ENCODE data around the gene GNAT1.
A peak's percentile ranks its signal among the peaks of the same experiment; 100 is the strongest.

The GNAT1 gene

DNA sequence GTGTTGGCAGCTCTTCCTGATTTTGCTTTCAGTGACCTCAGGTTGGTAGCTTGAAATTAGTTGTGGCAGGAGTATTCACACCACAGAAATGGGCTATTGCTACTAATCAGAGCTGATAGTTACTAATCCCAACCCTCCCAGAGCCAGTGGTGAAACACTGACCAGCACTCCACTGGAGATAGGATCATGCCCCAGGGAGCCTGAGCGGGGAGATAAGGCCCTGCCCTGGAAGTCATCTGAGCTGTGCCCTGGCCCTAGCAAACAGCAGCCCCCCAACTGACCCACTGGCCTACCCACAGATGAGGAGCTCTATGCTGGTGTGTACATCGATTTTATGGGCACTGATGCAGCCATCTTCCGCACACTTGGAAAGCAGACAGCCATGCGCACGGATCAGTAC is 9.4 kb upstream of the GNAT1 start:
- no peak for DNase-seq (ENCODE audit: low spot score)

DNA sequence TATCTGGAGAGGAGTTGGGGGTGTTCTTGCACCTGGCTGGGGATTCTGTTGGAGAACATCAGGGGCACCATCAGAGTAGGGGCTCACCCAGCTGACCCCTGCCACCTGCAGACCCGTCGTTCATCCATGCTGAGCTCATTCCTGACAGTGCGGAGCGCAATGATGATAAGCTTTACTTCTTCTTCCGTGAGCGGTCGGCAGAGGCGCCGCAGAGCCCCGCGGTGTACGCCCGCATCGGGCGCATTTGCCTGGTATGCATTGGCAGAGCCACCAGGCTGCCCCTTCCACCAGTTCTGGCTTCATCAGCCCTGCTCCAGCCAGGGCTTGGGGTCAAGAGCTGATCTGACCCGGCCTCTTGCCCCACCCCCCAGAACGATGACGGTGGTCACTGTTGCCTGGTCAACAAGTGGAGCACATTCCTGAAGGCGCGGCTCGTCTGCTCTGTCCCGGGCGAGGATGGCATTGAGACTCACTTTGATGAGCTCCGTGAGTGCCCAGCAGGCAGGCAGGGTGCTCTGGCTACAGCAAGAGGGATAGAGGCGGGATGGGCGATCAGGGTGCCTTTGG is 8.8 kb upstream of the GNAT1 start:
- no peak for DNase-seq (ENCODE audit: low spot score)

DNA sequence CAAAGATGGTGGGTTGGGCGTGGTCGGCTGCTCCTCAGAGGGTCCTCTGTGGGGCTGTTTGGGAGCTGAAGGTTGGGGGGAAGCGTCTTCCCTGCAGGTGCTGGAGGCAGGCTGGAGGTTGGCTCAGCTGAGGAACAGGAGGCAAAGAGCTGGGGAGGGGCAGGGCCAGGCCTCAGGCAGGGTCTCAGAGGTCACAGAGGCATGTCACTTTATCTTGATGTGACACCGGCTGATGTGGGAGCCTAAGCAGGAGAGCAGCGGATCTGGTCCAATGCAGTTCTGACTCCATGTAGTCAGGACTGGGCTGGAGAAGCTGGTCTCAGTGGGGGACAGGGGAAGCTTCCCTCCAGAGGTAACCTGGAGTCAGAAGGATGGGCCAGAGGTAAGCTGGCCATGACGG is 7.7 kb upstream of the GNAT1 start:
- no peak for DNase-seq (ENCODE audit: low spot score)

DNA sequence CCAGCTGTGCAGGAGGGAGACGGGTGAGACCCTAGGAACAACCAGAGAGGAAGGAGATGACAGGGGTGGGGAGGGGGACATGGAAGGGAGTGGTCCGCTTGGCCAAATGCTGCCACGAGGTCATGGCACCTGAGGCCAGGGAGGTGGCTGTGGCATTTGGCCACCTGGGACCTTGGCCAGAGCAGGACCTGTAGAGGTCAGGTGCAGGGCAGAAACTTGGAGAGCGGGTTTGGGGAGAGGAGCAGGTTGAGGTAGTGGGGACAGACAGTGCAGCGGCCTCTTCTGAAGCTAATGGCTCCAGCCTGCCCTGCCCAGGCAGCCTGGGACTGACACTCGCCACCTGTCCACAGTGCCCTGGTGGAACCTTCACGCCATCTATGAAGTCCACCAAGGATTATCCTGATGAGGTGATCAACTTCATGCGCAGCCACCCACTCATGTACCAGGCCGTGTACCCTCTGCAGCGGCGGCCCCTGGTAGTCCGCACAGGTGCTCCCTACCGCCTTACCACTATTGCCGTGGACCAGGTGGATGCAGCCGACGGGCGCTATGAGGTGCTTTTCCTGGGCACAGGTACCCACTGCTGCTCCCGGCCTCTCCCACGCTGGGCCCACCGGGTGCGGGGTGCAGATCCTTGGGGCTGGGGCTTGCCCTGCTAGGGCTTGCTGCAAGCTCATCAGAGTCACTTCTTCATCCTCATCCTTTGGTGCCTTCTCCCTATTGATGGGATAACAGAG is 7.0 kb upstream of the GNAT1 start:
- DNase-seq (ENCODE audit: low spot score): no peak

DNA sequence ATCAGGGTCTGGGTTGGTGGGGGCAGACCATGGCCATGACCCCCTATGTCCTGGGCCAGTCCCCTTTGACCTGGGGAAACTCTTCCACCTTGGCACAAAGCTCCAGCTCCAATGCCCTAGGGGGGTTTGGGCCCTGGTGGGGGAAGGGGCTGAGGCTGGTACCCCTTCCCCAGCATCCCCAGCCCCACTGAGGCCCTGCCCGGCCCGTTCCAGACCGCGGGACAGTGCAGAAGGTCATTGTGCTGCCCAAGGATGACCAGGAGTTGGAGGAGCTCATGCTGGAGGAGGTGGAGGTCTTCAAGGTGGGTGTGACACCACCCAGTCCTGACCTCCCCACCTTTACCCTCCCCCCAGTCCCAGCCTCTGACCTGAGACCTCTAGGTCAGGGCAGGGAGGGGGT is 6.2 kb upstream of the GNAT1 start:
- DNase-seq (ENCODE audit: low spot score): no peak

DNA sequence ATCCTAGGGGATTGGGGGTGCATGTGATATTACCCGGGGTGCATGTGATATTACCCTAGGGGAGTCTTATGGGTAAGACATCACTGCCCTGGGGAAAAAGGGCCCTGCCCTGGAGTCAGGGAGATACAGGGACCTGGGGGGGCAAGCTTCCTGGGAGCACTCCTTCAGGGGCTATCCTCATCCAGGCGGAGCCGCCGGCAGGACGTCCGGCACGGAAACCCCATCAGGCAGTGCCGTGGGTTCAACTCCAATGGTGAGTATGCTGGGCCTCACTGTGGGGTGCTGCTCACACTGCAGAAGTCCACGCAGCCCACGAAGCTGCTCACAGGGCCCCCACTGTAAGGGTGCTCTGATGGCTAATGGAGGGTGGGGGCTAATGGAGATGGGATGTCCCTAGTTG is 5.3 kb upstream of the GNAT1 start:
- DNase-seq (ENCODE audit: low spot score): no peak

DNA sequence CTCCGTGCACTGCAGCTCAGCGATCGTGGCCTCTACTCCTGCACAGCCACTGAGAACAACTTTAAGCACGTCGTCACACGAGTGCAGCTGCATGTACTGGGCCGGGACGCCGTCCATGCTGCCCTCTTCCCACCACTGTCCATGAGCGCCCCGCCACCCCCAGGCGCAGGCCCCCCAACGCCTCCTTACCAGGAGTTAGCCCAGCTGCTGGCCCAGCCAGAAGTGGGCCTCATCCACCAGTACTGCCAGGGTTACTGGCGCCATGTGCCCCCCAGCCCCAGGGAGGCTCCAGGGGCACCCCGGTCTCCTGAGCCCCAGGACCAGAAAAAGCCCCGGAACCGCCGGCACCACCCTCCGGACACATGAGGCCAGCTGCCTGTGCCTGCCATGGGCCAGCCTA is 3.7 kb upstream of the GNAT1 start:
- DNase-seq (ENCODE audit: low spot score): no peak

DNA sequence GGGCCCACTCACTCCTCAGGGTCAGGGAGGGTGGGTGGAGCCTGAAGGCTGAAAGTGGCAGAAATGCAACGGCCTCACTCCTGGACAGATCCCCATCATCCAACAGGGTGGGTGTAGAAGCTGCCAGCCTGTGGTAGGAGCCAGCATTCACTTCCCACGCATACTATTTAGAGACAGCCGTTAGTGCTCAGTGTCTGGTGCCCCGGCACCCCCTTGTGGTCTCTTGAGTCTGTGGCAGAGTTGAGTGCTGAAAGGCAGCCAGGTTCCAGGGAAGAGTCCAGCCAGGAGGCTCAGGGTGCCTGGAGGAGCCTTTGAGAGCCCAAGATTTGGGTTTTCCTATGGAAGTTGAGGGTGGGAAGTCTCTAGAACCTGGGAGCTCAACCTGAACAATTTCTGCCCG is 2.1 kb upstream of the GNAT1 start:
- DNase-seq (ENCODE audit: low spot score): peak; percentile 50

DNA sequence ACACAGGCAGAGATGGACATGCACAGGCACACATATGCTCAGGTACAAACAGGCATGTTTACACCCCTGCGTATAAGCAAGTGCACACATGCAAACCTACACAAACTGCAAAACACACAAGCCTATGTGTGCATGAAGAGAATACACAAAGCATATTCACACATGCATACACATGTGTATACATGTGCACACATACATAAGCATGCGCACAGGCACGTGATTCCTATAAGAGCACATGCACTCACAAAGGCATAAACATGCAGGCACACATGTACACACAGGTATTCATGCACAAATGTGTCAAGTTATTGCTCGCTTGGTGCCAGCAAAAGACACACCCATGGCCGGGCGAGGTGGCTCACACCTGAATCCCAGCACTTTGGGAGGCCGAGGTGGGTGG is 1.4 kb upstream of the GNAT1 start:
- DNase-seq (ENCODE audit: low spot score): no peak

DNA sequence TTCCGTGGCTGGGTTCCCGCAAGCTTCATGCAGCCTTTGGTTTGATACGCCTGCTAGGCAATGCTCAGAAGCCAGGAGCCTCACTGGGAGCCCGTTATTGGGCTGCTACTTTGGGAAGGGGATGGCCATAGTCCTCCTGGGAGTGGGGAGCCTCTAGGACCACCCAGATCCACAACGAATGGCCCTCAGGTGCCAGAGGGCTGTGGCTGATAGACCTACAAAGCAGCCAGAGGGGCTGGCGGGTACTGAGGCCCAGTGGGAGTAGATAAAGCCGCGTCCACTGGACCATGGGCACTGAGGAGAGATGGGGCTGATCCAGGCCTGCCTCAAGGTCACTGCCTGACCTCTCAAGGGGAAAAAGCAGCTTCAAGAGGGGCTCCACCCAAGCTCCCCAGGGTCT is 714 bp downstream of the GNAT1 start:
- DNase-seq (ENCODE audit: low spot score): no peak

DNA sequence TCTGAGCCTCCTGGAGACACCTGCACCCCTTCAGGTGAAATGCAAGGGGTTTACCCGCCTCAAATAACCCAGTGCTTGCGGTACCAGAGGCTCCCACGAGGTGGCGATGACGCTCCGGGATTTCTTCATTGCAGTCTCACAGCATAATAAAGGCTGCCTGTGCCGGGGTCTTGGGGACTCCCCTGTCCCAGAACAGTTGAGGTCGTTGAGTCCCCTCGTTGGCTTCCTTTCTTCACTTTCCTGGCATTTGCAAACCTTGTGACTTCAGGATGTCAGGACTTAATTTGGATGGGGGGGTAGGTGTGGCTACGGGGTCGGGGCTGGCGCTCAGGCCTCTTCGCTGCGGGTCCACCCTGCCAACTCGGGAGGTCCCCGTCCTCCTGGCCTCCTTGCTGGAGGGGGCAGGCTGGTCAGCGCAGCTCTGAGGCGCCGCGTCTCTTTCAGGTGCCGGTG is 1.3 kb downstream of the GNAT1 start:
- DNase-seq (ENCODE audit: low spot score): peak; percentile 84

DNA sequence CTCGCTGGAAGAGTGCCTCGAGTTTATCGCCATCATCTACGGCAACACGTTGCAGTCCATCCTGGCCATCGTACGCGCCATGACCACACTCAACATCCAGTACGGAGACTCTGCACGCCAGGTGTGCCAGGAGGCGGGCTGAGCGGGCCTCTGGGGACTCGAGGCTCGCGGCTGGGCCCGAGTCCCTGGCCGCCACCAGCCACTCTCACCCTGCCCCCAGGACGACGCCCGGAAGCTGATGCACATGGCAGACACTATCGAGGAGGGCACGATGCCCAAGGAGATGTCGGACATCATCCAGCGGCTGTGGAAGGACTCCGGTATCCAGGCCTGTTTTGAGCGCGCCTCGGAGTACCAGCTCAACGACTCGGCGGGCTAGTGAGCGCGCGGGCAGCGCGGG is 1.9 kb downstream of the GNAT1 start:
- DNase-seq (ENCODE audit: low spot score): no peak

DNA sequence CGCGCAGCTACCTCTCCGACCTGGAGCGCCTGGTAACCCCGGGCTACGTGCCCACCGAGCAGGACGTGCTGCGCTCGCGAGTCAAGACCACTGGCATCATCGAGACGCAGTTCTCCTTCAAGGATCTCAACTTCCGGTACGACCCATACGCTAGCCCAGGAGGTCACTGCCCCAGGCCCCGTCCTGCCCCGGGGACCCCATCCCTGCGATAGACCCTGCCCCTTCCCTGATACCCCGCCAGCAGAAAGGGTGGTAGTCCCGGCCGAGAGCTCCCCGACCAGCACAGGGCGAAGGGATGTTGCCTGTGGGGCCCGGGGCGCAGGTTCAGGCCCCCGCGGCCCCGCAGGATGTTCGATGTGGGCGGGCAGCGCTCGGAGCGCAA is 2.3 kb downstream of the GNAT1 start:
- DNase-seq (ENCODE audit: low spot score): no peak

DNA sequence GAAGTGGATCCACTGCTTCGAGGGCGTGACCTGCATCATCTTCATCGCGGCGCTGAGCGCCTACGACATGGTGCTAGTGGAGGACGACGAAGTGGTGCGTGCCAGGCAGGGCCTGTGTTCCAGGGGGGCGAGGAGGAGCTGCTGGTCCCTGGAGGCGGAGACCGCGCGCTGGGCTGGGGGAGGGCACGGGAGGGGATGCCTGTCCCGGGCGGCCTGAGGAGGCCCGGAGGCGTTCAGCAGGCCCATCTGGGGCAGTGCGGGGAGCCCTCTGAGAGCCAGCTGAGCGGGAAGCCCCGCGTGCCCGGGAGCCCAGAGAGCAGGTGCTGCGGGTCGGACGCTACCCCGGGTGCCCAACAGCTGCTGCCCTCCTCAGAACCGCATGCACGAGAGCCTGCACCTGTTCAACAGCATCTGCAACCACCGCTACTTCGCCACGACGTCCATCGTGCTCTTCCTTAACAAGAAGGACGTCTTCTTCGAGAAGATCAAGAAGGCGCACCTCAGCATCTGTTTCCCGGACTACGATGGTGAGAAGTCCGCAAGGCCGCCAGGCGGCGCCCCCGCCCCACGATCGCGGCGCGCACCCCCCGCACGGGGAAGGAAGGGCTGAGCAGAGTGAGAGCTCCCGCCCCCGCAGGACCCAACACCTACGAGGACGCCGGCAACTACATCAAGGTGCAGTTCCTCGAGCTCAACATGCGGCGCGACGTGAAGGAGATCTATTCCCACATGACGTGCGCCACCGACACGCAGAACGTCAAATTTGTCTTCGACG is 2.9 kb downstream of the GNAT1 start:
- DNase-seq (ENCODE audit: low spot score): peak; percentile 68

DNA sequence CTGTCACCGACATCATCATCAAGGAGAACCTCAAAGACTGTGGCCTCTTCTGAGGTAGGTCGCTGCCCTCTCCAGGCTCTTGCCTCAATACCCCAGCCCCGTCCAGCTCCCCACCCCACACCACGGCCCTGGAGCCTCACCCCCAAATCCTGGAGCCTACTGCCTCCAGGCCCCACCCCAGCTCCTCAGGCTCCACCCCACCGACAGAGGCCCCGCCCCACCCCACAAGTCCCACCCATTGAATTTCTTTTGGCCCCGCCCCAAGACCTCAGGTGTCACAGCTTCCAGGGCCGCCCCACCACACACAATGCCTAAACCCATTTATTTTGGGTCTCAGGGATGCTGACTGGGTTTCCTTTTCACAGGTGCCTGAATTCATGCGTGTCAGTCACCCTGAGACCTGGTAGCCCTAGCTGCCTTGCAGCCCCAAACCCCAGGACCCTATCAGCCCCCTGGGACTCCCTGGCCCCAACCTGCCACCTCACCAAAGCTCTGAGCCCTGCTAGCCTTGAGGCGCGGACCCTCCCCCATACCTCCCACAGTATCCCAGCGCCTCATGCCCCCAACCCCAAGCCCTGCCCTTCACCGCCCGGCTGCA is 3.6 kb downstream of the GNAT1 start:
- peak; percentile 16 for DNase-seq (ENCODE audit: low spot score)

DNA sequence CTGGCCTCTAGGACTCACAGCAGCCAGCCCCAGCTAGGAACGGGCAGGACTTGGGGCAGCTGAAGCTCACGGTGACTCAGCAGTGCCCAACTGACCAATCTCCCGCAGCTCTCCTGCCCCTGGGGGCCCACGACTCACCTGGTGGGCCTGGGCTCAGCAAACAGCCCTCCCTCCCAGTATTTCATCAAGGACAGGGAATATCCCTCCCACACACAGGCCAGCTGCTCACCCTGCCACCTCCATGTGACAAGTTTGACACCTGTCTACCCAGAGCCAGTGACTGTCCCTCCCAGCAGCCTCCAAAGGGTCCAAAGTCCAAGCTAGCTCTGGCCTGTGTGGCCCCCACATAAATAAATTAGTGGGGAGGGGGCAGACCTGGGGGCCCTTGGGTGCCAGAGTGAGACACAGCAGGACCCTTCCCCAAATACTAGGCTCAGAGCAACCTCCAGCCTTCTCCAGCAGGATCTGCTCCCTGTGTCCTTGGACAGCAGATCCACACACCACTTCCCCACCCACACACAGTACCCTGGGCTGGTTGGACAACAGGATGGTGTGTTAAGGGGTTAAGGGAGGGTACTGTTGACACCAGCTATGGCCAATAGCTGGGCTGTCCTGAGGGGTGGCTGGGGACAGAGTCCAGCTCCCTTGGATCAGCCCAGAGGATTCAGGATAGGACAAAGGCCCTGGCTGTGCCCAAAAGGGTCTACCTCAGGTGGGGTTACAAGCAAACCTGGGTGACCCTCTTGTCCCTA is 4.3 kb downstream of the GNAT1 start:
- DNase-seq (ENCODE audit: low spot score): no peak

DNA sequence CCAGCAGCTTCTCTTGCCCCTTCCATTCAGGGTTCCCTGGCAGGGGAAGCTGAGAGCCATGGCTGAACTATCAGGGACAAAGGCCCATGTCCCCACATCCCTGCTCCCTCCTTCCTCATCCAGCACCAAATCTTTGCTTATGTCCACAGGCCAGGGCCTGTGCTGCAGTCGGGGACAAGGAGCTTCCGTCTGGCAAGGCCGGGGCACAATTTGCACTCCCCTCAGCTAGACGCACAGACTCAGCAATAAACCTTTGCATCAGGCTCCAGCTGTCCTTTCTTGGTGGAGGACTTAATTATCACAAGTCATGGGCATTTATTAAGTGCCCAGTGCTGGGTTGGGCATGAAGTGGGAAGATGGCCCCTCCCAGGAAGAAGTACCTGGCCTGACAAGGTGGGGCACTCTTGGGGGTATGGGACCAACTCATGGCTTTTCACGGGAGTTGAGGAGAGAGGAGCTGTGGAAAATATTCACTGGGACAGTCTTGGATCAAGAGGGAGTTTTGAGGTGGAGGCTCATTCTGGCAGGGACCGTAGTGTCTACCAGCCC is 4.9 kb downstream of the GNAT1 start:
- DNase-seq (ENCODE audit: low spot score): no peak

DNA sequence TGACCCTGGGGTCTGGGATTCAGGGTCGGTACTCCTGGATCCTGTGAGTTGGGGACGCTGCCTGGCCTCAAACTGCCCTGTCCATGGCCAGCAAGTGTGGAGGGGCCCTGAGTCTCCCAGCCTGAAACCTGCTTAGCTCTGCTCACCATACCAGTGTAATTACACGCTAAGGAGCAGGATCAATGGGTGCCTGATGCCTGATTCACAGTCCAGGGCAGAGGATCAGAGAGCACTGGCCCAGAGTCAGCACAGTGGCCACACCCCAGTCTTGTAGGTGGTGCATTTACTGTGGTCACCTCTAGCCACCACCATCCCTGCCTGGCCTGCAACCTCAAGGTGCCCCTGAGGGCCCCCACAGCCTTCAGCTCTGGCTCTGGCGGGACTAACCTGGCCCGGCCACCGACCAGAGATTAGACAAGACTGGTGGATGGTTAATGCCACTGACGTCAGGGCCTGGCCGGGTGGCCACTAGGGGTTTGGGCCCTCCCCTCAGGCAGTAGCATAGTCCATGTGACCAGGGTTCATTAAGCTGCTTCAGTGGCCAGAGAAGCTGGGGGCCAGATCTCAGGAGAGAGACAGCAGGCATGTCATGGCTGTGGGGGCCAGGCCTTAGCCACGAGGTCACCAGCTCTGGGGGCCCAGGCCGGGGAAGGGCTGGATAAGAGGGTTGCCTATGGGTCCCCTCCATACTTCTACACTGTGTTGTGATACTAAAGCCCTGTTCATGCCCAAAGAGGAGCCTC is 10.3 kb downstream of the GNAT1 start:
- DNase-seq (ENCODE audit: low spot score): no peak

DNA sequence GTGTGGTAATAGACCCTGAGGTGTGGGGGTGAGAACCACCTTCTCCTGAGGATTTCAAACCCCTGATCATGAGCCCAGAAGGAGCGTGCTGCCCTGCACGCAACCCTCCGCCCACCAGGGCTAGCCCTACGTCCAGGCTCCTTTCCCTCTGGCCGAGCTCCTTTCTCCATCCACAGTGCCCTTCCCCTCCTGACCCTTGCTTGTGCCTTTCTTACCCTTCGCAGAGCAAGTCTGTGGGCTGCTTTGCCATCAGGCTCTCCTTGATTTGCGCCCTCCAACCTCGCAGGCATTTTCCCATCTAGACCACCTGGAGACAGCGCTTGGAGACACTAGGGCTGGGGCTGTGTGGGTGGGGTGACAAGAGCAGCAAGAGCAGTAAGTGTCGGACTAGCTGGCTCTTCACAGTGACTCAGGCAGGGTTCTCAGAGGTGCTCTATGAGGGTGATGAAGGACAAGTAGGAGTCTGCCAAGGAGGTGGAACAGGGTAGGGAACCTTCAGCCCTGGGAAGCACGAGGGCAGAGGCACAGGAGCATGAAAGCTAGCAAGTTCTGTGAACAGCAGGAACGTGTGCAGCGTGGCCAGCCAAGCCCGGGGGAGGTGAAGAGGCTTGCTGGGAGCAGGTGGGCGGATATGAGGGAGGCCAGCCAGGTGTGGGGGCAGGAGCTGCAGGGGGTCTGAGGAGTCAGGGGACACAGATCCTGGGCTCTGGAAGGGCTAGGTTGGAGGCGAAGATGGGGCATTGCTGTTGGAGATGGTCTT is 11.1 kb downstream of the GNAT1 start:
- DNase-seq (ENCODE audit: low spot score): no peak

DNA sequence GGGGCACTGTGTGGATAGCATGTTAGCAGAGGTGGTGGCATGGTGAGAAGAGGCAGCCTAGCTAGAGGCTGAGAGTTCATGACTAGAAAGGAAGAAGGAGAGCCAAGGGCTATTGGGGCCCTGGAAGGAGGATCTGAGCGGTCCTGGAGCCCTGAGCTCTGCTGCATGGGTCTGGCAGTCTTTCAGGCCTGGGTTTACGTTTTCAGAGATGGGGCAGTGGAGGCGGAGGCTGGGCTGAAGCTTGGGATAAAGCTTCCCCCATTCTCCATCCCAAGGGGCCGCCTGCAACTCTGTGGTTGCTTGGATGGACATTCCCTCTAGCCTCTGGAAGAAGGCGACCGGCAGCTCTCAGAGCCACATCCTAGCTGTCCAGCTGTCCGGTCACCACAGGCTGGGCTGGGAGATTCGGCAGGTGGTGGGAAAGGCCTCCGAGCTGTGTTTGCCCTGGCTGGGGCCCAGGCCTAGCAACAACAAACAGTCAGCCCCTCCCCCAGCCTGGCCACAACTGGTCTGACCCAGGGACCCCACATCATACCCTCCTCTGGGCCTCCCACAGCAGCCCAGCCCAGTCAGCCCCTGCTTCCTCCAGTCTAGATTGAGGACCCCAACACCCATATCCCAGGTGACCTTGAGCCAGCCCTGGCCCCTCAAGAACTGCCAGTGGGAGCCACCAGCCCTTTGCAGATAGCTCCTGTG is 11.9 kb downstream of the GNAT1 start:
- DNase-seq (ENCODE audit: low spot score): no peak

All from activated CD4-positive, alpha-beta T cell treated with anti-CD3 and anti-CD28 coated beads, Interleukin-2, Interleukin-4, amounts not matched to agents 100 ng/mL and 50 ng/mL, durations not matched to agents 16 hours and 8 hours (primary cell).